Heart left ventricle (tissue), 16 donors: Measurements from ENCODE around the gene PSKH1. TPM values are rescaled to one million over a fixed set of nuclear protein-coding genes. Genes with fewer than 3 reads are reported as not detected.

ENCODE experiments used
- ATAC-seq, 4 donors: fragments of 200-7000 bp; cut with Tn5 transposase; one replicate each; pipeline ENCODE4 v1.9.1; 2020 to 2022; ENCODE audit warnings: moderate library complexity in 4 of 4, mild to moderate bottlenecking in 3 of 4, moderate number of reproducible peaks in 1 of 4
- DNase-seq, 5 donors: peaks; one replicate each; pipeline ENCODE4 v3.0.0-alpha.2; 2020
- H3K27ac ChIP-seq, 12 donors: fragments of 200-600 bp; sonication (generic) in 4 of 12; one replicate each; pipeline versions ENCODE4 v1.5.0 to v1.8.0; 2016 to 2022; ENCODE audit warnings: mild to moderate bottlenecking in 2 of 12
- H3K27me3 ChIP-seq, 9 donors: fragments of 200-600 bp; sonication (generic) in 2 of 9; one replicate each; pipeline versions ENCODE4 v1.5.1 to v1.8.0; 2016 to 2022; ENCODE audit warnings: mild to moderate bottlenecking in 3 of 9
- H3K36me3 ChIP-seq, 9 donors: fragments of 200-600 bp; sonication (generic) in 2 of 9; one replicate each; pipeline versions ENCODE4 v1.5.0 to v1.8.0; 2018 to 2022; ENCODE audit warnings: mild to moderate bottlenecking in 2 of 9
- H3K4me1 ChIP-seq, 12 donors: fragments of 200-600 bp; sonication (generic) in 4 of 12; one replicate each; pipeline versions ENCODE4 v1.5.0 to v1.8.0; 2016 to 2022; ENCODE audit warnings: mild to moderate bottlenecking in 3 of 12
- H3K4me3 ChIP-seq, 12 donors: fragments of 200-600 bp; sonication (generic) in 4 of 12; one replicate each; pipeline versions ENCODE4 v1.5.0 to v1.8.0; 2017 to 2022; ENCODE audit warnings: mild to moderate bottlenecking in 9 of 12, moderate library complexity in 4 of 12
- H3K9me3 ChIP-seq, 12 donors: fragments of 200-600 bp; sonication (generic) in 4 of 12; one replicate each; pipeline versions ENCODE4 v1.5.0 to v1.8.0; 2016 to 2022; ENCODE audit warnings: mild to moderate bottlenecking in 1 of 12
- CTCF ChIP-seq, 12 donors: fragments of 200-600 bp; sonication (generic) in 4 of 12; IDR thresholded peaks; one replicate each; pipeline versions ENCODE4 v1.5.0 to v1.8.0; 2018 to 2022; ENCODE audit warnings: antibody characterized with exemption in 12 of 12, mild to moderate bottlenecking in 5 of 12
- POLR2A ChIP-seq, 2 donors: fragments of 450-650 bp; IDR thresholded peaks; one replicate each; pipeline ENCODE4 v1.6.1; 2017; ENCODE audit warnings: antibody characterized with exemption in 2 of 2, mild to moderate bottlenecking in 2 of 2, moderate library complexity in 2 of 2
- WGBS, 4 donors: extraction: QIAGEN DNeasy Blood & Tissue Kit in 2 of 4; methylation state at CpG; one replicate each; pipeline versions ENCODE4 v1.1.5 to v1.1.7; 2013 to 2018; 5-methylcytosine and 5-hydroxymethylcytosine counted together
- intact Hi-C, 10 donors: fragments of 100-400 bp; cut with DNase I; formaldehyde crosslinking; loops; one replicate each; pipeline versions ENCODE4 v1.11.1 to v1.14.2; 2022
- polyA plus RNA-seq, 2 donors: library from polyadenylated mRNA; stranded (reverse); fragments of 200-250 nt; gene quantifications; one replicate each; pipeline ENCODE4 v1.2.3, GENCODE V29; 2013
- total RNA-seq, 9 donors: library from RNA; depleted of rRNA in 2 of 9; stranded (reverse); fragments of >200 nt in 2 of 9; fragmentation: NEBNext Ultra II Directional in 3 of 9; extraction: Animal tissue kit (Norgen Biotek cat#: 25700) in 3 of 9; gene quantifications; one replicate each; pipeline versions ENCODE4 v1.1.0 to v1.2.4, GENCODE V29; 2016 to 2023
- donor health status: ischemic (EF 13 %, LVEDD 7.1; RV severe dilation, severe dysfunction).
- donor health status: healthy with polysubstance abuse.
- donor health status: DM: no; HTN: yes; CAD: no.
- donor health status: DM: no; HTN: no; CAD: no.
- donor health status: ischemic (EF 25% LVEDD 6.9; RV normal size, moderate dysfunction).
- donor health status: ischemic (EF 25% LVEDD 5.7; RV mildly dilated, moderate dysfunction).
- donor health status: healthy.
- donor health status: DM: yes; HTN: yes; CAD: no.
- donor health status: ischemic (EF 35%, LVEDD 5.7; RV mildly dilated, moderate dysfunction).
- donor health status: nonischemic (EF 11% LVEDD 7.7; RV severe dilation, severe dysfunction).
- donor health status: DM: yes; HTN: yes; CAD: no.
- donor health status: PGD.
- donor health status: ischemic (EF 29% LVEDD 5.4; RV normal size, mild dysfunction).
- donor health status: nonischemic (EF 23%, LVEDD 6.1; RV moderate dilation, normal function).

The PSKH1 gene
- total and polyA plus RNA-seq, 11 donors = 16.3 to 36.9 (median 21.6) TPM

GRCh38 chr16:67930191-67930590 is 37.1 kb downstream of the PSKH1 start:
- Histone ChIP-seq H3K36me3 (peaks cover 0 to 68% (median 39%) of the 10 kb centered on the region in 9 donors), H3K4me3 (no peak overlapping the region), H3K27ac (no peak overlapping the region), H3K9me3 (no peaks in the 10 kb centered on the region), H3K27me3 (no peaks in the 10 kb centered on the region), H3K4me1 (peaks cover 0 to 40% (median 25%) of the 10 kb centered on the region in 12 donors)
- no peak for TF ChIP-seq CTCF (IDR thresholded peaks at IDR 0.05)
- TF ChIP-seq POLR2A (IDR thresholded peaks at IDR 0.05) = no peak
- intact Hi-C loops = loop anchor here in 4 of 10 donors (5.0 to 10.0 kb wide), 3 partner anchors 105 to 405 kb away; partner anchors contain the start of gene RIPOR1 (in 2 of the 4)
- no peak for DNase-seq
- no peak for ATAC-seq
- 93 to 98% (median 95%) methylated on average over 7 to 14 of the region's 14 CpGs for WGBS, 4 donors

- Histone ChIP-seq H3K4me1 (peaks cover 0 to 38% (median 23%) of the 10 kb centered on the region in 12 donors), H3K27ac (no peak overlapping the region), H3K36me3 (peaks cover 0 to 70% (median 39%) of the 10 kb centered on the region in 9 donors), H3K9me3 (no peaks in the 10 kb centered on the region), H3K4me3 (no peak overlapping the region), H3K27me3 (no peaks in the 10 kb centered on the region)
- TF ChIP-seq CTCF (IDR thresholded peaks at IDR 0.05) = no peak
- no peak for TF ChIP-seq POLR2A (IDR thresholded peaks at IDR 0.05)
- DNase-seq (no peak), ATAC-seq (no peak)
- 95 to 98% (median 96%) methylated on average over 15 to 17 of the region's 17 CpGs for WGBS, 4 donors
- intact Hi-C loops = loop anchor here in 4 of 10 donors (5.0 to 10.0 kb wide), 3 partner anchors 104 to 406 kb away; partner anchors contain the start of gene RIPOR1 (in 2 of the 4)
These were observed 37.7 kb downstream of the PSKH1 start for GRCh38 chr16:67930678-67931211.

- no peak within 1 kb of the TSS for H3K4me3 ChIP-seq
- H3K4me1 ChIP-seq = peaks cover 0 to 28% (median 16%) of the 10 kb centered on the region in 12 donors
- H3K27ac ChIP-seq = no peak within 1 kb of the TSS
- no peak for ATAC-seq
- intact Hi-C loops = loop anchor here in 4 of 10 donors (5.0 to 10.0 kb wide), 3 partner anchors 103 to 407 kb away; partner anchors contain the start of gene RIPOR1 (in 2 of the 4)
- no peaks in the 10 kb centered on the region for H3K27me3 ChIP-seq
- DNase-seq = no peak
- peaks cover 0 to 70% (median 39%) of the 10 kb centered on the region in 9 donors for H3K36me3 ChIP-seq
- WGBS, 4 donors = 84 to 89% (median 88%) methylated on average over 12 to 15 of the region's 15 CpGs
- H3K9me3 ChIP-seq = no peaks in the 10 kb centered on the region
- no peak for TF ChIP-seq POLR2A (IDR thresholded peaks at IDR 0.05)
- no peak for TF ChIP-seq CTCF (IDR thresholded peaks at IDR 0.05)
These were observed 38.8 kb downstream of the PSKH1 start, which contains the start of gene CTRL for GRCh38 chr16:67931712-67932461. CTRL (minus strand) TSS chr16:67931862; CDS start chr16:67931852, 10 bp downstream.

- peaks cover 0 to 33% (median 22%) of the 10 kb centered on the region in 12 donors for H3K4me1 ChIP-seq
- no peaks in the 10 kb centered on the region for H3K9me3 ChIP-seq
- no peak overlapping the region for H3K4me3 ChIP-seq
- TF ChIP-seq POLR2A (IDR thresholded peaks at IDR 0.05) = no peak
- TF ChIP-seq CTCF (IDR thresholded peaks at IDR 0.05) = no peak
- H3K27ac ChIP-seq = no peak overlapping the region
- intact Hi-C loops = loop anchor here in 4 of 10 donors (5.0 to 10.0 kb wide), 3 partner anchors 102 to 408 kb away; partner anchors contain the start of gene RIPOR1 (in 2 of the 4)
- DNase-seq = no peak
- WGBS, 4 donors = 93 to 97% (median 96%) methylated on average over 3 to 4 of the region's 4 CpGs
- no peaks in the 10 kb centered on the region for H3K27me3 ChIP-seq
- no peak for ATAC-seq
- H3K36me3 ChIP-seq = peaks cover 0 to 69% (median 38%) of the 10 kb centered on the region in 9 donors
These were observed 39.4 kb downstream of the PSKH1 start for GRCh38 chr16:67932462-67932840.
